ENCODE measurements around the gene NPBWR2. TPM values are rescaled to one million over a fixed set of nuclear protein-coding genes. Genes with fewer than 3 reads are reported as not detected.

The NPBWR2 gene
- total and polyA plus RNA-seq, 2 donors (not counting 1 experiment from before 2014, with no cell fraction given): not detected

GRCh38 chr20:64150756-64151632, 43.6 kb upstream of the NPBWR2 start:
- H3K9me3 ChIP-seq (ENCODE audit: control insufficient read depth, insufficient read depth, low read depth, low read length): no peaks in the 10 kb centered on the region
- no peak overlapping the region for H3K4me2 ChIP-seq (ENCODE audit: extremely low read depth, insufficient read depth, low read length)
- H3K27me3 ChIP-seq (ENCODE audit: control insufficient read depth, insufficient read depth, low read length): no peaks in the 10 kb centered on the region
- H4K20me1 ChIP-seq (ENCODE audit: control insufficient read depth, extremely low read depth, insufficient read depth, low read length): no peaks in the 10 kb centered on the region
- no peak overlapping the region for H3K9ac ChIP-seq (ENCODE audit: insufficient read depth, low read length)
- no peak overlapping the region for H3K27ac ChIP-seq (ENCODE audit: insufficient read depth, low read length)
- H3K4me1 ChIP-seq (ENCODE audit: control insufficient read depth, extremely low read depth, insufficient read depth, low read length): no peaks in the 10 kb centered on the region
- no peak overlapping the region for H2AFZ ChIP-seq (ENCODE audit: low read length)
- no peaks in the 10 kb centered on the region for H3K36me3 ChIP-seq (ENCODE audit: control insufficient read depth, insufficient read depth, low read length)
- no peak for TF ChIP-seq EZH2 (IDR thresholded peaks at IDR 0.05; ENCODE audit: low read length, missing control alignments)
- TF ChIP-seq, protein P1, sequence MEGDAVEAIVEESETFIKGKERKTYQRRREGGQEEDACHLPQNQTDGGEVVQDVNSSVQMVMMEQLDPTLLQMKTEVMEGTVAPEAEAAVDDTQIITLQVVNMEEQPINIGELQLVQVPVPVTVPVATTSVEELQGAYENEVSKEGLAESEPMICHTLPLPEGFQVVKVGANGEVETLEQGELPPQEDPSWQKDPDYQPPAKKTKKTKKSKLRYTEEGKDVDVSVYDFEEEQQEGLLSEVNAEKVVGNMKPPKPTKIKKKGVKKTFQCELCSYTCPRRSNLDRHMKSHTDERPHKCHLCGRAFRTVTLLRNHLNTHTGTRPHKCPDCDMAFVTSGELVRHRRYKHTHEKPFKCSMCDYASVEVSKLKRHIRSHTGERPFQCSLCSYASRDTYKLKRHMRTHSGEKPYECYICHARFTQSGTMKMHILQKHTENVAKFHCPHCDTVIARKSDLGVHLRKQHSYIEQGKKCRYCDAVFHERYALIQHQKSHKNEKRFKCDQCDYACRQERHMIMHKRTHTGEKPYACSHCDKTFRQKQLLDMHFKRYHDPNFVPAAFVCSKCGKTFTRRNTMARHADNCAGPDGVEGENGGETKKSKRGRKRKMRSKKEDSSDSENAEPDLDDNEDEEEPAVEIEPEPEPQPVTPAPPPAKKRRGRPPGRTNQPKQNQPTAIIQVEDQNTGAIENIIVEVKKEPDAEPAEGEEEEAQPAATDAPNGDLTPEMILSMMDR (conservative IDR thresholded peaks at IDR 0.05 in 1 of 2, IDR thresholded peaks at IDR 0.05 in 1 of 2; ENCODE audit: low read depth in 1 of 2, low read length in 2 of 2): no peak
- no peak overlapping the region for H3K4me3 ChIP-seq (replicated peaks in 1 of 4; ENCODE audit: control extremely low read depth in 1 of 4, insufficient read depth in 1 of 4, low read depth in 3 of 4, low read length in 4 of 4)
- H3K79me2 ChIP-seq (ENCODE audit: control insufficient read depth, insufficient read depth, low read length): no peaks in the 10 kb centered on the region
- no peak for DNase-seq (ENCODE audit: low read depth in 2 of 2)

DNA sequence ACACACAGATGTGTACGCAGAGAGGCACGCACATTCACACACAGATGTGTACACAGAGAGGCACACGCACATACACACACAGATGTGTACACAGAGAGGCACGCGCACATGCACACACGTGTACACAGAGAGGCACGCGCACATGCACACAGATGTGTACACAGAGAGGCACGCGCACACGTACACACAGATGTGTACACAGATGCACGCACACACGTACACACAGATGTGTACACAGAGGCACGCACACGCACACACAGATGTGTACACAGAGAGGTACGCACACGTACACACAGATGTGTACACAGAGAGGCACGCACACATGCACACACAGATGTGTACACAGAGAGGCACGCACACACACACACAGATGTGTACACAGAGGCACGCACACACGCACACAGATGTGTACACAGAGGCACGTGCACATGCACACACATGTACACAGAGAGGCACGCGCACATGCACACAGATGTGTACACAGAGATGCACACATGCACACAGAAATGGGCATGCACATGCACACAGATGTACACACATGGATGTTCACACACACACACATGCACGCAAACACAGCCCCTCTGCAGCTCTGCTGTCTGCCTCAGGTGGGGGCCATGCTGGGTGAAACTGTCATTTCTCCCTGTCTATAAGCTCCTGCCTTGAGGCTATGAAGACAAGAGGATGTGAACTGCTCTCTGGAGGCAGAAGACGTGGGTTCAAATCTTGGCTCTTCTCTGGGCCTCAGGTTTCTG, 42.6 kb upstream of the NPBWR2 start:
- H3K4me3 ChIP-seq (replicated peaks in 1 of 4; ENCODE audit: control extremely low read depth in 1 of 4, insufficient read depth in 1 of 4, low read depth in 3 of 4, low read length in 4 of 4): no peak overlapping the region
- H3K79me2 ChIP-seq (ENCODE audit: control insufficient read depth, insufficient read depth, low read length): no peaks in the 10 kb centered on the region
- no peak for DNase-seq (ENCODE audit: low read depth in 2 of 2)
- H3K36me3 ChIP-seq (ENCODE audit: control insufficient read depth, insufficient read depth, low read length): no peaks in the 10 kb centered on the region
- no peak overlapping the region for H3K4me2 ChIP-seq (ENCODE audit: extremely low read depth, insufficient read depth, low read length)
- no peak overlapping the region for H3K27ac ChIP-seq (ENCODE audit: insufficient read depth, low read length)
- H2AFZ ChIP-seq (ENCODE audit: low read length): no peak overlapping the region
- no peaks in the 10 kb centered on the region for H3K9me3 ChIP-seq (ENCODE audit: control insufficient read depth, insufficient read depth, low read depth, low read length)
- H3K9ac ChIP-seq (ENCODE audit: insufficient read depth, low read length): no peak overlapping the region
- H3K27me3 ChIP-seq (ENCODE audit: control insufficient read depth, insufficient read depth, low read length): no peaks in the 10 kb centered on the region
- no peak for TF ChIP-seq EZH2 (IDR thresholded peaks at IDR 0.05; ENCODE audit: low read length, missing control alignments)
- TF ChIP-seq, protein P1 (conservative IDR thresholded peaks at IDR 0.05 in 1 of 2, IDR thresholded peaks at IDR 0.05 in 1 of 2; ENCODE audit: low read depth in 1 of 2, low read length in 2 of 2): no peak
- no peaks in the 10 kb centered on the region for H4K20me1 ChIP-seq (ENCODE audit: control insufficient read depth, extremely low read depth, insufficient read depth, low read length)
- no peaks in the 10 kb centered on the region for H3K4me1 ChIP-seq (ENCODE audit: control insufficient read depth, extremely low read depth, insufficient read depth, low read length)

DNA sequence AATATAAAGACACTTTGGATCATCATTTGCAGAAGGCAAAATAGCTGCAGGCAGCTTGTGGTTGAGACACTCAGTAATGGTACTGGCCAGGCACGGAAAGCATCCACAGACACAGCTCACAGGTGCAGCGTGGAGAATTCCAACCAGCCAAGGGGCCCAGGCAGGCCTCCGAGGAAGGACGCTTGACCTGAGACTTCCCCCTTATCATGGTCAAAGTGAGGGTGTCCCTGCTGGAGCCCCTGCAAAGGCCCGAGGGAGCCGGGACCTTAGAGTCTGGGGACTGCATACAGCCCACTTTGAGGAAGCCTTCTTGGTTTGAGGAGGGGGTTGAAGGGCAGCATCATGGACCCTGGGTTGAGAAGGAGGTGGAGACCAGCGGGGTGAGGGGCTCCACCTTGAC, 41.8 kb upstream of the NPBWR2 start:
- no peak overlapping the region for H2AFZ ChIP-seq (ENCODE audit: low read length)
- TF ChIP-seq, protein P1 (conservative IDR thresholded peaks at IDR 0.05 in 1 of 2, IDR thresholded peaks at IDR 0.05 in 1 of 2; ENCODE audit: low read depth in 1 of 2, low read length in 2 of 2): no peak
- TF ChIP-seq EZH2 (IDR thresholded peaks at IDR 0.05; ENCODE audit: low read length, missing control alignments): no peak
- no peaks in the 10 kb centered on the region for H3K36me3 ChIP-seq (ENCODE audit: control insufficient read depth, insufficient read depth, low read length)
- no peak for DNase-seq (ENCODE audit: low read depth in 2 of 2)
- no peaks in the 10 kb centered on the region for H3K4me1 ChIP-seq (ENCODE audit: control insufficient read depth, extremely low read depth, insufficient read depth, low read length)
- H3K9ac ChIP-seq (ENCODE audit: insufficient read depth, low read length): no peak overlapping the region
- H3K27ac ChIP-seq (ENCODE audit: insufficient read depth, low read length): no peak overlapping the region
- no peaks in the 10 kb centered on the region for H3K27me3 ChIP-seq (ENCODE audit: control insufficient read depth, insufficient read depth, low read length)
- H4K20me1 ChIP-seq (ENCODE audit: control insufficient read depth, extremely low read depth, insufficient read depth, low read length): no peaks in the 10 kb centered on the region
- H3K4me3 ChIP-seq (replicated peaks in 1 of 4; ENCODE audit: control extremely low read depth in 1 of 4, insufficient read depth in 1 of 4, low read depth in 3 of 4, low read length in 4 of 4): no peak overlapping the region
- no peaks in the 10 kb centered on the region for H3K9me3 ChIP-seq (ENCODE audit: control insufficient read depth, insufficient read depth, low read depth, low read length)
- no peak overlapping the region for H3K4me2 ChIP-seq (ENCODE audit: extremely low read depth, insufficient read depth, low read length)
- H3K79me2 ChIP-seq (ENCODE audit: control insufficient read depth, insufficient read depth, low read length): no peaks in the 10 kb centered on the region
